MM.1S (cell line): ENCODE data around the gene GASK1A.

Source experiments
- DNase-seq: peaks from one replicate; pipeline ENCODE4 v3.0.0-alpha.2; 2015
- H2AFZ ChIP-seq: fragments of 300-600 bp; sonication (generic); 2 replicates; pipeline ENCODE4 v1.6.0; 2016; ENCODE audit warnings: antibody characterized with exemption, low read length
- H3F3A ChIP-seq: fragments of 300-600 bp; sonication (generic); 2 replicates; pipeline ENCODE4 v1.6.1; 2016; ENCODE audit warnings: mild to moderate bottlenecking, antibody characterized with exemption, low read length, moderate library complexity, mixed read lengths; ENCODE audit not compliant: insufficient read depth
- H3K27ac ChIP-seq: fragments of 300-600 bp; sonication (generic); 2 replicates; pipeline ENCODE4 v1.5.1; 2016; ENCODE audit warnings: mild to moderate bottlenecking, low read length
- H3K27me3 ChIP-seq: fragments of 300-600 bp; sonication (generic); replicated peaks from 2 replicates; pipeline ENCODE4 v1.6.0; 2016; ENCODE audit warnings: low read length; ENCODE audit not compliant: insufficient read depth
- H3K36me3 ChIP-seq: fragments of 300-600 bp; sonication (generic); replicated peaks from 2 replicates; pipeline ENCODE4 v1.6.1; 2016; ENCODE audit warnings: mild to moderate bottlenecking, low read length, mixed read lengths; ENCODE audit not compliant: insufficient read depth
- H3K4me1 ChIP-seq: fragments of 300-600 bp; sonication (generic); 2 replicates; pipeline ENCODE4 v1.6.1; 2016; ENCODE audit warnings: low read length, mixed read lengths
- H3K4me2 ChIP-seq: fragments of 300-600 bp; sonication (generic); 2 replicates; pipeline ENCODE4 v1.6.0; 2016; ENCODE audit warnings: low read depth, low read length
- H3K4me3 ChIP-seq: fragments of 300-600 bp; sonication (generic); 2 replicates; pipeline ENCODE4 v1.5.1; 2016; ENCODE audit warnings: low read length, mixed read lengths
- H3K79me2 ChIP-seq: fragments of 300-600 bp; sonication (generic); 2 replicates; pipeline ENCODE4 v1.6.1; 2016; ENCODE audit warnings: mixed run types, low read length, mixed read lengths
- H3K9ac ChIP-seq: fragments of 300-600 bp; sonication (generic); 2 replicates; pipeline ENCODE4 v1.6.1; 2016; ENCODE audit warnings: low read length, mixed read lengths
- H3K9me2 ChIP-seq: fragments of 300-600 bp; sonication (generic); replicated peaks from 2 replicates; pipeline ENCODE4 v1.6.1; 2016; ENCODE audit warnings: mild to moderate bottlenecking, low read length, mixed read lengths; ENCODE audit not compliant: insufficient read depth
- H3K9me3 ChIP-seq: fragments of 300-600 bp; sonication (generic); replicated peaks from 2 replicates; pipeline ENCODE4 v1.6.1; 2016; ENCODE audit warnings: mild to moderate bottlenecking, low read length, mixed read lengths; ENCODE audit not compliant: insufficient read depth
- H4K20me1 ChIP-seq: fragments of 300-600 bp; sonication (generic); 2 replicates; pipeline ENCODE4 v1.6.1; 2016; ENCODE audit warnings: mild to moderate bottlenecking, low read length, moderate library complexity, mixed read lengths; ENCODE audit not compliant: insufficient read depth
- CTCF ChIP-seq: fragments of 300-600 bp; sonication (generic); IDR thresholded peaks from 2 replicates; pipeline ENCODE4 v1.5.1; 2016; ENCODE audit warnings: antibody characterized with exemption, low read length, mixed read lengths
- EZH2 ChIP-seq: fragments of 300-600 bp; sonication (generic); optimal IDR thresholded peaks from 2 replicates; pipeline ENCODE3; 2017; ENCODE audit warnings: low read depth, mild to moderate bottlenecking, antibody characterized with exemption, low read length, mixed read lengths
- EZH2phosphoT487 ChIP-seq: fragments of 300-600 bp; sonication (generic); IDR thresholded peaks from 2 replicates; pipeline ENCODE4 v1.6.1; 2018; ENCODE audit warnings: antibody characterized with exemption, low read length

Gene GASK1A

GRCh38 chr3:43006825-43007224 is 27.7 kb downstream of the GASK1A start:
- Histone ChIP-seq H3K9ac (no peak overlapping the region), H4K20me1 (no peaks in the 10 kb centered on the region), H2AFZ (no peak overlapping the region), H3K9me3 (no peaks in the 10 kb centered on the region), H3K9me2 (no peaks in the 10 kb centered on the region), H3F3A (no peaks in the 10 kb centered on the region), H3K27ac (no peak overlapping the region), H3K36me3 (no peaks in the 10 kb centered on the region), H3K4me1 (no peaks in the 10 kb centered on the region), H3K79me2 (no peaks in the 10 kb centered on the region), H3K27me3 (no peaks in the 10 kb centered on the region), H3K4me3 (no peak overlapping the region), H3K4me2 (no peak overlapping the region)
- TF ChIP-seq EZH2 = no peak
- TF ChIP-seq CTCF = no peak
- TF ChIP-seq EZH2phosphoT487 = no peak
- DNase-seq = no peak

GRCh38 chr3:43009547-43009946 is 30.4 kb downstream of the GASK1A start:
- H3F3A ChIP-seq = no peaks in the 10 kb centered on the region
- no peak overlapping the region for H3K4me3 ChIP-seq
- no peaks in the 10 kb centered on the region for H3K27me3 ChIP-seq
- no peaks in the 10 kb centered on the region for H3K9me2 ChIP-seq
- no peak overlapping the region for H3K9ac ChIP-seq
- no peak overlapping the region for H3K4me2 ChIP-seq
- no peaks in the 10 kb centered on the region for H3K36me3 ChIP-seq
- H3K27ac ChIP-seq = no peak overlapping the region
- no peak overlapping the region for H2AFZ ChIP-seq
- H4K20me1 ChIP-seq = no peaks in the 10 kb centered on the region
- H3K9me3 ChIP-seq = no peaks in the 10 kb centered on the region
- H3K4me1 ChIP-seq = no peaks in the 10 kb centered on the region
- DNase-seq = no peak
- TF ChIP-seq EZH2phosphoT487 = no peak
- TF ChIP-seq EZH2 = no peak
- no peak for TF ChIP-seq CTCF
- H3K79me2 ChIP-seq = no peaks in the 10 kb centered on the region

GRCh38 chr3:43010638-43011037 is 31.5 kb downstream of the GASK1A start:
- Histone ChIP-seq H3K4me2 (no peak overlapping the region), H4K20me1 (no peaks in the 10 kb centered on the region), H3K4me1 (no peaks in the 10 kb centered on the region), H3K4me3 (no peak overlapping the region), H3K9me2 (no peaks in the 10 kb centered on the region), H3K9me3 (no peaks in the 10 kb centered on the region), H3F3A (no peaks in the 10 kb centered on the region), H3K79me2 (no peaks in the 10 kb centered on the region), H3K36me3 (no peaks in the 10 kb centered on the region), H3K27me3 (no peaks in the 10 kb centered on the region), H3K27ac (no peak overlapping the region), H2AFZ (no peak overlapping the region), H3K9ac (no peak overlapping the region)
- no peak for DNase-seq
- TF ChIP-seq EZH2phosphoT487 (no peak), EZH2 (no peak), CTCF (no peak)

- no peak overlapping the region for H3K4me3 ChIP-seq
- H3K9me3 ChIP-seq = no peaks in the 10 kb centered on the region
- H3K4me2 ChIP-seq = no peak overlapping the region
- no peak overlapping the region for H2AFZ ChIP-seq
- TF ChIP-seq EZH2 (no peak), CTCF (no peak), EZH2phosphoT487 (no peak)
- no peaks in the 10 kb centered on the region for H3K36me3 ChIP-seq
- H3K4me1 ChIP-seq = no peaks in the 10 kb centered on the region
- H3K27me3 ChIP-seq = no peaks in the 10 kb centered on the region
- no peaks in the 10 kb centered on the region for H3K9me2 ChIP-seq
- H3K9ac ChIP-seq = no peak overlapping the region
- H3F3A ChIP-seq = no peaks in the 10 kb centered on the region
- no peak for DNase-seq
- no peaks in the 10 kb centered on the region for H3K79me2 ChIP-seq
- no peaks in the 10 kb centered on the region for H4K20me1 ChIP-seq
- no peak overlapping the region for H3K27ac ChIP-seq
Measured at GRCh38 chr3:43011638-43012037, 32.5 kb downstream of the GASK1A start.
